Measurements from ENCODE around the gene BRCA2. TPM values are rescaled to one million over a fixed set of nuclear protein-coding genes. Genes with fewer than 3 reads are reported as not detected.

Gene BRCA2
- 12.9 and 13.8 TPM in 2 replicates for total RNA-seq (2014; rRNA removed; shearing (Covaris generic))

GRCh38 chr13:32315238-32316027 lies at the start of gene BRCA2, which contains the start of gene ZAR1L:
Gene BRCA2, plus strand, starts transcription at chr13:32315508. Its CDS starts 953 bp downstream, at chr13:32316461.
Gene ZAR1L, minus strand, starts transcription at chr13:32315363. Its CDS starts 3,438 bp downstream, at chr13:32311925.
- peak; percentile 83 for DNase-seq
- Histone ChIP-seq H3K4me3 (ENCODE audit: insufficient read depth, low read depth, low read length) (peak within 1 kb of the TSS; percentile 94), H3K27me3 (ENCODE audit: control insufficient read depth, insufficient read depth, low read length) (no peaks in the 10 kb centered on the region), H3K36me3 (replicated peaks; ENCODE audit: control insufficient read depth, insufficient read depth, low read length) (no peaks in the 10 kb centered on the region; the same call in 1 of the 2 replicates)

GRCh38 chr13:32265726-32266125 lies 49.6 kb upstream of the BRCA2 start:
- no peaks in the 10 kb centered on the region for H3K36me3 ChIP-seq (replicated peaks; ENCODE audit: control insufficient read depth, insufficient read depth, low read length)
- no peaks in the 10 kb centered on the region for H3K27me3 ChIP-seq (ENCODE audit: control insufficient read depth, insufficient read depth, low read length)
- DNase-seq: no peak
- H3K4me3 ChIP-seq (ENCODE audit: insufficient read depth, low read depth, low read length): no peak overlapping the region

- no peak for DNase-seq
- Histone ChIP-seq H3K27me3 (ENCODE audit: control insufficient read depth, insufficient read depth, low read length) (no peaks in the 10 kb centered on the region), H3K36me3 (replicated peaks; ENCODE audit: control insufficient read depth, insufficient read depth, low read length) (no peaks in the 10 kb centered on the region), H3K4me3 (ENCODE audit: insufficient read depth, low read depth, low read length) (no peak overlapping the region)
Observed at GRCh38 chr13:32266130-32266529, 49.2 kb upstream of the BRCA2 start.

- peak; percentile 81 for DNase-seq
- H3K36me3 ChIP-seq (replicated peaks; ENCODE audit: control insufficient read depth, insufficient read depth, low read length): no peaks in the 10 kb centered on the region
Observed at GRCh38 chr13:32267836-32268439, 47.4 kb upstream of the BRCA2 start.

GRCh38 chr13:32272021-32272683 lies 43.2 kb upstream of the BRCA2 start:
- DNase-seq: no peak
- Histone ChIP-seq H3K27me3 (ENCODE audit: control insufficient read depth, insufficient read depth, low read length) (no peaks in the 10 kb centered on the region), H3K36me3 (replicated peaks; ENCODE audit: control insufficient read depth, insufficient read depth, low read length) (no peaks in the 10 kb centered on the region), H3K4me3 (ENCODE audit: insufficient read depth, low read depth, low read length) (no peak overlapping the region)

More at GRCh38 chr13:32267836-32268439, 47.4 kb upstream of the BRCA2 start:
- Histone ChIP-seq H3K4me3 (ENCODE audit: insufficient read depth, low read depth, low read length) (no peak overlapping the region), H3K27me3 (ENCODE audit: control insufficient read depth, insufficient read depth, low read length) (no peaks in the 10 kb centered on the region)

GRCh38 chr13:32277839-32278238 lies 37.5 kb upstream of the BRCA2 start:
- Histone ChIP-seq H3K4me3 (ENCODE audit: insufficient read depth, low read depth, low read length) (no peak overlapping the region), H3K27me3 (ENCODE audit: control insufficient read depth, insufficient read depth, low read length) (no peaks in the 10 kb centered on the region), H3K36me3 (replicated peaks; ENCODE audit: control insufficient read depth, insufficient read depth, low read length) (no peaks in the 10 kb centered on the region)
- DNase-seq: no peak

- H3K4me3 ChIP-seq (ENCODE audit: insufficient read depth, low read depth, low read length): no peak overlapping the region
- DNase-seq: no peak
- H3K27me3 ChIP-seq (ENCODE audit: control insufficient read depth, insufficient read depth, low read length): no peaks in the 10 kb centered on the region
- H3K36me3 ChIP-seq (replicated peaks; ENCODE audit: control insufficient read depth, insufficient read depth, low read length): no peaks in the 10 kb centered on the region
Observed at GRCh38 chr13:32278426-32278825, 36.9 kb upstream of the BRCA2 start.

GRCh38 chr13:32281096-32281495 lies 34.2 kb upstream of the BRCA2 start:
- no peaks in the 10 kb centered on the region for H3K36me3 ChIP-seq (replicated peaks; ENCODE audit: control insufficient read depth, insufficient read depth, low read length)
- H3K27me3 ChIP-seq (ENCODE audit: control insufficient read depth, insufficient read depth, low read length): no peaks in the 10 kb centered on the region
- no peak overlapping the region for H3K4me3 ChIP-seq (ENCODE audit: insufficient read depth, low read depth, low read length)
- DNase-seq: no peak

- no peaks in the 10 kb centered on the region for H3K36me3 ChIP-seq (replicated peaks; ENCODE audit: control insufficient read depth, insufficient read depth, low read length)
- H3K4me3 ChIP-seq (ENCODE audit: insufficient read depth, low read depth, low read length): no peak overlapping the region
- no peaks in the 10 kb centered on the region for H3K27me3 ChIP-seq (ENCODE audit: control insufficient read depth, insufficient read depth, low read length)
- DNase-seq: no peak
Observed at GRCh38 chr13:32282096-32282711, 33.1 kb upstream of the BRCA2 start.

- no peak overlapping the region for H3K4me3 ChIP-seq (ENCODE audit: insufficient read depth, low read depth, low read length)
- no peaks in the 10 kb centered on the region for H3K27me3 ChIP-seq (ENCODE audit: control insufficient read depth, insufficient read depth, low read length)
- DNase-seq: no peak
- H3K36me3 ChIP-seq (replicated peaks; ENCODE audit: control insufficient read depth, insufficient read depth, low read length): no peaks in the 10 kb centered on the region
Observed at GRCh38 chr13:32284927-32285632, 30.2 kb upstream of the BRCA2 start.

- Histone ChIP-seq H3K4me3 (ENCODE audit: insufficient read depth, low read depth, low read length) (no peak overlapping the region), H3K27me3 (ENCODE audit: control insufficient read depth, insufficient read depth, low read length) (no peaks in the 10 kb centered on the region), H3K36me3 (replicated peaks; ENCODE audit: control insufficient read depth, insufficient read depth, low read length) (no peaks in the 10 kb centered on the region)
- no peak for DNase-seq
Observed at GRCh38 chr13:32285633-32285965, 29.7 kb upstream of the BRCA2 start.

- Histone ChIP-seq H3K36me3 (replicated peaks; ENCODE audit: control insufficient read depth, insufficient read depth, low read length) (no peaks in the 10 kb centered on the region), H3K4me3 (ENCODE audit: insufficient read depth, low read depth, low read length) (no peak overlapping the region)
- no peak for DNase-seq
Observed at GRCh38 chr13:32297206-32297605, 18.1 kb upstream of the BRCA2 start.

GRCh38 chr13:32298695-32299094 lies 16.6 kb upstream of the BRCA2 start:
- no peaks in the 10 kb centered on the region for H3K27me3 ChIP-seq (ENCODE audit: control insufficient read depth, insufficient read depth, low read length)
- H3K36me3 ChIP-seq (replicated peaks; ENCODE audit: control insufficient read depth, insufficient read depth, low read length): no peaks in the 10 kb centered on the region
- DNase-seq: no peak
- no peak overlapping the region for H3K4me3 ChIP-seq (ENCODE audit: insufficient read depth, low read depth, low read length)

More at GRCh38 chr13:32297206-32297605, 18.1 kb upstream of the BRCA2 start:
- H3K27me3 ChIP-seq (ENCODE audit: control insufficient read depth, insufficient read depth, low read length): no peaks in the 10 kb centered on the region

GRCh38 chr13:32299893-32300292 lies 15.4 kb upstream of the BRCA2 start:
- no peaks in the 10 kb centered on the region for H3K27me3 ChIP-seq (ENCODE audit: control insufficient read depth, insufficient read depth, low read length)
- H3K36me3 ChIP-seq (replicated peaks; ENCODE audit: control insufficient read depth, insufficient read depth, low read length): no peaks in the 10 kb centered on the region
- no peak for DNase-seq
- no peak overlapping the region for H3K4me3 ChIP-seq (ENCODE audit: insufficient read depth, low read depth, low read length)

Data from H7 (cell line).